Islet precursor cell (in vitro differentiated cells): ENCODE results near the gene CARNS1.
"Not testable (repeated sequence)": the region's sequence is repeated elsewhere in the genome, so short reads cannot be mapped to it uniquely, and the experiment has no call there.

Source experiments
- DNase-seq: peaks from one replicate; pipeline ENCODE4 v3.0.0-alpha.2; 2018

CARNS1 gene

GRCh38 chr11:67397536-67397935, 17.9 kb upstream of the CARNS1 start:
- no peak for DNase-seq

GRCh38 chr11:67397986-67398660, 17.4 kb upstream of the CARNS1 start:
- no peak for DNase-seq

GRCh38 chr11:67398661-67399563, 16.6 kb upstream of the CARNS1 start:
- no peak for DNase-seq

- no peak for DNase-seq
Observed at GRCh38 chr11:67400251-67400941, 15.1 kb upstream of the CARNS1 start.

GRCh38 chr11:67400942-67401494, 14.5 kb upstream of the CARNS1 start:
- no peak for DNase-seq

GRCh38 chr11:67401495-67402191, 13.8 kb upstream of the CARNS1 start, which contains the start of gene PPP1CA:
TSS of gene PPP1CA (minus strand) at chr11:67401858. CDS start at chr11:67401782, 76 bp downstream.
- peak; percentile 94 for DNase-seq

- not testable (repeated sequence) for DNase-seq
Observed at GRCh38 chr11:67402192-67402839, 13.2 kb upstream of the CARNS1 start.

GRCh38 chr11:67403085-67403484, 12.4 kb upstream of the CARNS1 start:
- not testable (repeated sequence) for DNase-seq

- no peak for DNase-seq
Observed at GRCh38 chr11:67404515-67405195, 10.8 kb upstream of the CARNS1 start.

GRCh38 chr11:67405196-67405567, 10.3 kb upstream of the CARNS1 start:
- DNase-seq, result no peak

GRCh38 chr11:67405688-67406339, 9.7 kb upstream of the CARNS1 start:
- DNase-seq, result no peak

- no peak for DNase-seq
Observed at GRCh38 chr11:67406420-67406968, 9.0 kb upstream of the CARNS1 start.

- no peak for DNase-seq
Observed at GRCh38 chr11:67406969-67407687, 8.3 kb upstream of the CARNS1 start.

GRCh38 chr11:67407688-67408163, 7.8 kb upstream of the CARNS1 start:
- DNase-seq, result no peak

GRCh38 chr11:67408437-67409200, 6.9 kb upstream of the CARNS1 start:
- no peak for DNase-seq

GRCh38 chr11:67409261-67409666, 6.2 kb upstream of the CARNS1 start:
- no peak for DNase-seq

- peak; percentile 75 for DNase-seq
Observed at GRCh38 chr11:67409781-67410368, 5.6 kb upstream of the CARNS1 start.

GRCh38 chr11:67410369-67410831, 5.1 kb upstream of the CARNS1 start:
- DNase-seq, result no peak
